Activated gamma-delta T cell (primary cell): ENCODE measurements around the gene LYPD6B.

Experiments used
- DNase-seq: peaks from one replicate; lab custom pipeline; 2025; lab: John Stamatoyannopoulos, UW

The LYPD6B gene

DNA sequence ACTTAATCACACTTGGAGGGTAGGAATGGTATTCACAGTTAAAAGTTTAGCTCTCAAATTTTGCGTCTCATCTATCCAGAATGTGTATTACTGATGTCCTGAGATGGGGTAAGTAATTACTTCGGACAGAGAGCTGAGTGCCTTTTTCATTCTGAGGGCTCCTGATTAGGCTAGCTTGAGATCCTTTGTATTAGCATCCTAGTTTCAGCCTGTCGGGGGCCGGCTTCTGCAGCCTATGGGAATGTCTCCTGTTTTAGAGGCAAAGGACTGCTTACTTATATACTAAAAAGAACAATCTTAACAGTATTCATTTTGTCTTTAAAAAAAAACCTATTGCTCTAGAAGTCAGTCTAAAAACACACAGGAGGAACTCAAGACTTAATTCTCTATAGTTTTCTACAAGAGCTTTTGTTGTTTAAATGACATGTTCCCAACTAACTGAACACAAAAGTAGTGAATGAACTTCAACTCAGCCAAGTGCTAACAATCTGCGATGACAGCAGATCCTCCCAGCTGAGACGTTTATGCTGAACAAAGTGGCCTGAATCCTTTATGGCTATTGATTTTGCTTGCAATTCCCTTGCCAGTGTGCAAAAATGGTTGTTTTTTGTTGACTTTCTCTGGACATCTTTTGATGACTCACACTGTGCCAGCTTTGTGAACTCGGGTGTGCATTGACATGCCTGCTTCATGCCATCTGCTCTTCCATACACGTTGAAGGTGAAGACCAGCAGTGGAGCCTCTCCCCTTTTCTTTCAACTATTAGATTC is 118.7 kb downstream of the LYPD6B start:
- no peak for DNase-seq

DNA sequence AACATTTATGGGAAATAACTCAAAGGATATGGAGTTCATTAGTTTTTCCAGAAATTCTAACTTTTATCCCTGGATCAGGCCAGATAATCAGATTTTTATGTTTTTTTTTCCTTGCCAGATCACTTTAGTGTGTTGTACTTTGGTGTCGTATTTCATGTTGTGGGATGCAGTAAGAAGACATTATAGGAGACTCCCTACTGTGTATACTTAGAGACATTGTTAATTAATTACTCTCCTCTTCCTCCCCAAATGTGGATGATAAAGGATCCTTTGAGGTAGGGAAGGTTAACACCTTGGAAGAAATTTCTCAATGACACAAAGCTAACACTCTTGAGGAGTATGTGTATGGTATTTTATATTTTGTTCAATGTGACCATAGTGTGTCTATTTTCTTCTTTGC is 120.5 kb downstream of the LYPD6B start:
- no peak for DNase-seq

DNA sequence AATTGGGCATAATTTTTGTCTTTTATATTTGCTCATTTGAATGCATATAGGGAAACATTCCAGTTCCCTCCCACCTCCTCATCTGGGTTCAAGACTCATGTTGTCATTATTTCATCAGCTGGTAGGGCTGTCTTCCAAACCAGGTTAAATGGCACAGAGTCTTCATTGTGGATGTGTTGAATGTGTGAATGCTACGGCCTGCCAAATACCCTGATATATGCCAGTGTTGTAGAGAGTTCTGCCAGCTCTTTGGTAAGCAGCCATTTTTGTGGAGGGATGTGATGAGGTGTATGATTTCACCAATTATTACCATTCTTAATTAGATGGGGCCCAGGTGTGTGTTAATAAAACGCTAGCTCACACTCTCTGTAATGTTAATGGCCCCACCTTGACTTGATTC is 121.7 kb downstream of the LYPD6B start:
- no peak for DNase-seq

DNA sequence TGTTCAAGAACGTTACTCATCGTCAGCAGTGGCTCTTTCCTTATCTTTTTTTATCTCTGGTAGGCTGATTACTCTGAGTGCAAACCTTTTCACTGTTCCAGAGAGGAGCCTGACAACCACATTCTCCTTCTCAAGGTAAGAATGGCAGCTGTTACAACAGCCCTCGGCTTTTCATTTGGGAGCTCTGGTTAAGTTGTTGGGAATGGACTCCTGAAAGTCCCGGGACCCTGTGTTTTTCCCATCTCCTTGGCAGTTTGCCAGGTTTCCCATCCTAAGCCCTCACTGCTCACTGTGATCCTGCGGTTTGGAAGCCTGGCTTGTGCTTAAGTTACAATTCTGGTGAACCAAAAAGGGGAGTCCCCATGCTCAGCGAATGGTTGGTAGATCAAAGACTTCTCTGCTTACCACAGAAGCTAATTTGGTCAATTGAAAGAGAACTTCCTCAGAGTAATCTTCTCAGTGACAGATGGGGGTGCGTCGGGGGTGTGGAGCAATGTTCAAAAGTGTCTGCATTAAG is 122.3 kb downstream of the LYPD6B start:
- DNase-seq: no peak

DNA sequence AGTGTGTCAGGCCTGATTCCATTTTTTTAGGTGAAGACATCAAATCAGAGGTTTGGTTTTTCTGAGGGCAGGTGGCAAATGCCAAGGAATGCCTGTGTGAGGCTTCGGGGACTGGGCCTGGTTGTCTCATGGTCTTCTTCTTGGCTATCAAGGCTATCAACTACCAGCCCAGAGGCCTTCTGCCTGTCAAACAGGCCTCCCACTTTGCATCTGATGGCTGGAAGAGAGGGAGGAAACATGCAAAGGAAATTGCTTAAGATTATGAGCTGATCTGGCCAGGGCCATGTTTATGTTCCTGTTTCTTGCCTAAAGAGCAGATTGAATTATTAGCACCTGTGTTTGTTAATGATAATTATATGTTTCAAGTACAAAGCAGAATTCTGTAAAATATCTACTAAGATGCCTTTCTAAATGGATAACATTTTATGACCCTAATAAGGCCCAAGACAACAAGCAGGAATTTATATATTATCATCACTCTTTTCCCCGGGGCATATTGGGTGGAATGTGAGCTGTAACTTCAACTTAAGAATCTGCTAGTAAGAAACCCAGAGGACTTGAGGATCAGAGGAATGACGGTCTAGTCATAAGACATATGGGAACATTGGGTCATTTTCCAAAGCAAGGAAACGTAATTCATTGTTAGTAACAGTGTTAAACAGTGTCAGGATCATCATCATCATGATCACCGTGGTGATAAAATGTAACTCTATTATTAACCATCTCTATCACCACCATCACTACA is 123.2 kb downstream of the LYPD6B start:
- DNase-seq: no peak

DNA sequence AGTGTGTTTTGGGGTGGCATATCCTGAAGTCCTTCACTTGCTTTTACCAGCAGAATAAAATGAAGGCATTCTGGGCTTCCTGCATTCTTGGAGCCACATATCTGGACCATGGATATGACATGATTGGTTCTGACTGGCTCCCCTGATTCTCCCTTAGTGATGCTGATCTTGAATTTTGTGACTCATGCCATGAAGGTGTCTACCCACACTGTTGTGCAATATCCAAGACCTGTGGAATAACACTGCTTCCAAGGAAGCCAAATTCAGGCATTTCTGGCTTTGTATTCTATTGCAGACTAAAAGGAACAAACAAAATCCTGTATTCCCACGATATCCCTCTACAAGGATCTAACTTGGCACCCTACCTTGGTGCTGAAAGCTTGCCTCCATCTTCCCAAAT is 125.8 kb downstream of the LYPD6B start:
- DNase-seq: no peak

DNA sequence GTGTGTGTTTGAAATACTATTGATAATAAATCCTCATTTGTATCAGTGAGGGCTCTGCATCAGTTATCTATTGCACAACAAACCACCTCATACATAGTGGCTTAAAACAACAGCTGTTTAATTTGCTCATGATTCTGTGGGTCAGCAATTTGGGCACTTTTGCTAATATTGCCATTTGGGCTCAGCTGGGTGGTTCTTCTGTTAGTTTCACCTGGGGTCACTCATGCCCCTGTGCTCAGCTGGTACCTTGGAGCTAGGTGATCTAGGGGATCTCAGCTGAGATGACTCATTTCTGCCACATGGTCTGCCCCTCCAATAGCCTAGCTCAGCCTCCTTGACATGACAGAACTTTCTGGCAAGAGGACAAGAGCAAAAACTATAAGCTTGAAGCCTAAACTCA is 126.3 kb downstream of the LYPD6B start:
- DNase-seq: no peak

DNA sequence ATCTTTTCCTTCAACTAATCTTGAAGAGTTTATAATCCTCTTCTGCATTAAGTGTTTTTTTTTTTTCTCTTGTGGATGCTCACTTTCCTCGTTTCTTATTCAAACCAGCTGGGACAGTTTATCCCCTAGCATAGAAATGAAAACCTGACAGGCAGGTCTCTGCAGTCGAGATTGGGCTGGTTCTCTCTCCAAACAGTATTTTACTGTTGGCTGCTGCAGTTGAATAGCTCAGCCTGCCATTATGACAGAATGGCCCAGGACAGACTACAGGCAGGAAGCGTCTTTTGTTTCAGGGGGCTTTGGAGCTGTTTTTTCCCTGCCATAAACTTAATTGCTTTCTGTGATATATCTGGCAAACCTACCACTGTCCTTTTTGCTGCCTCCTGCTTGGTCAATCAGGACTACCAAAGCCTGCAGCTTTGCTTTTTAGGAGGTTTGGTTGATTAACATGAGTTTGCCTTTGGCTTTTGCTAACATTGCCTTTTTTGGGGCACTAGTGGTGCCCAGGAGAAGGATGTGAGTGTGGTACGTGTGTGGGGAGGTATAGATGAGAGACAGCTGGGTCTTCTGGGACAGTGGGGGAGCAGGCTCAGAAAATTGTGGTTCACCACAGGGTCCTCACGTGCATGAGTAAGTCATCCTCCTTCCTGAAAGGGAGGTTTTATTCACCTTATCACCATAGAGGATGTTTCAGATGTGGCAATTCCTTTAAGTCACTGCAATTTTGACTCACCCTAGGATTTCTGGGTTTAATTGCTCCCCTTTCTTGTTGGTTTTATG is 128.7 kb downstream of the LYPD6B start:
- no peak for DNase-seq

DNA sequence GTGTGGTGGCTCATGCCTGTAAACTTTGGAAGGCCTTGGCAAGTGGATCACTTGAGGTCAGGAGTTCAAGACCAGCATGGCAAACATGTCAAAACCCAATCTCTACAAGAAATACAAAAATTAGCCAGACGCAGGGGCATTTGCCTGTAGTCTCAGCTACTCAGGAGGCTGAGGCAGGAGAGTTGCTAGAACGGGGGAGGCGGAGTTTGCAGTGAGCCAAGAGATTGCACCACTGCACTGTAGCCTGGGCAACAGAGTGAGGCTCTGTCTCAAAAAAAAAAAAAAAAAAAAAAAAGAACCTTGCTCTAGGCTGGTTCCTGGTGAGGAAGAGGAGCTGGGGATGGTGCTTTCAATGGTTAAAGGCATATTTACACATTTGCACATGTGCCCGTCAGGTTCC is 129.4 kb downstream of the LYPD6B start:
- no peak for DNase-seq

DNA sequence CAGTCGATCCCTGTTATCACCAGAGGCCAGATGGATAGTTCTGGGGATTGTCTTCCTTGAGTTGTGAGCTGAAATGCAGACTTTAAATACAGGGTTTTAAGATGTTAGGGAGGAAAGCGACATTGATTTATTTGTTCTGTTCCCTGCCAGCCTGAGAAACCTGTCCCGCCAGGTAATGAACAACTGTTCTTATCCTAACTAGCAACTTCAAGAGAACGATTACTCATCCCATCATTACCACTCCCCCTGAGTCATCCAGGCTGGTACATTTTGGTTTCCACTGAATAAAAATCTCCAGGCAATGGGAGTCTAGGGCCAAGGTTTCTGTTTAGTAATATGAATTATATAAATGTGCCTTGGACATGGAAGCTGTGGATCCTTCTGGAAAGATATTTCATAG is 131.2 kb downstream of the LYPD6B start:
- DNase-seq: no peak

DNA sequence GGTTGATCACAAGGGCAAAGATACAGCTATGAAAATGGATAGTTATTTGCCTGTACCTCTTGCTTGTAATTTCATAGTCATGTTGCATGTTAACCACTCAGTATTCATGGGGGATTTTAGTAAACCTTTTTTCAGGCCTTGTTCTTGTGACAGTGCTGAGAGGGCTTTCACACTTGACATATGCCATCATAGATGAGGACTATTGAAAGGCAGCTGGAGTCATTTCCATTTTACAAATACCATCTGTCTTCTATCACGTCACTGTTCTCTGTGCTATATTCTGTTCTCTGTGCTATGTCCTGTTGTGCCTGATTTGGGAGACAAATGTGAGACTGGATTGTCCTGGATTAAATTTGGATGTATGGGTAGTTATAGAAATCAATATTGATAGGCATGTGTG is 131.7 kb downstream of the LYPD6B start:
- no peak for DNase-seq

DNA sequence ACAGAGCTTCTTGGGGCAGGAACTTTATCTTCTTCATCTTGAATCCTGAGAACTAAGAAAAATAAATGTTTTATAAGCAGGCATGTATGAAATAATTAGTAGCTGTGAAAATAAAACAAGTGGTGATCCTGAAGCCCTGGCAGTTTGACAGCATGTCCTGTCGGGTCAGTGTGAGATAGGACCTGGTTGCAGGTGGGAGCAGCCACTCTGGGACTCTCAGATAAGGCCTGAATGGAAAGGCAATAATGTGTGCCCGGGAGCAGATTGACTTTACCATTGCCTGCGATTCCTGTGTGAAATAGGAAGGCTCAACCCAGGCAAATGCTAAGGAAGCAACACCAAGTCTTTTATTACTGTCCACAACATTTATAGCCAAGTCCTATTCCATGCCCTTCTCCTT is 132.4 kb downstream of the LYPD6B start:
- DNase-seq: no peak

DNA sequence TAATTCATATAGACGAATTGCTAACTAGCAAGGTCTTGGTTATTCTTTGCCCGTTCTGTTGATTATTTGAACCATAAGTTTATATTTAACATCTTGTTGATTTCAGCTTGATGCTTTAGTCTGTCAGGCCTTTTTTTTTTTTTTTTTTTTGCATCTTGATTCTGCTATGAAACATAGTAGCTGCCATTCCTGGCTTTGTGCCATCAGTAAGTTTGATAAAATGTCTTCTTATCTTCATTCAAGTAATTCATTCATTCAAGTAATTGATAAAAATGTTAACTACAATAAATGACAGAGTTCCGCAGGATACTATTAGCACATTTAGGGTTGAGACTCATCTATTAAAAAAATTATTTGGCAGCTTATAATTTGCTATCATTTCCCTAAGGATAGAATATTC is 134.7 kb downstream of the LYPD6B start:
- no peak for DNase-seq

DNA sequence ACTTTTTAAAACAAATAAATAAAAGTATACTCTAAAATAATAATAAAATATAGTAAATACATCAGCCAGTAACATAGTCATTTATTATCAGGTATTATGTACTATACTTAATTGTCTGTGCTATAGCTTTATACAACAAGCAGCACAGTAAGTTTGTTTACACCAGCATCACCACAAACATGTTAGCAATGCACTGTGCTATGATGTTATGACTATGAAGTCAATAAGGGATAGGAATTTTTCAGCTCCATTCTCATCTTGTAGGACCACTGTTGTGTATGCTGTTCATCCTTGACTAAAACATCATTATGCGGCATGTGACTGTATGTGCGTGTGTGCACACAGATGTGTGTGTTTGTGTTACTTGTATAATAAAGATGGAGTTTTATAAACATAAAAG is 137.5 kb downstream of the LYPD6B start:
- DNase-seq: no peak

DNA sequence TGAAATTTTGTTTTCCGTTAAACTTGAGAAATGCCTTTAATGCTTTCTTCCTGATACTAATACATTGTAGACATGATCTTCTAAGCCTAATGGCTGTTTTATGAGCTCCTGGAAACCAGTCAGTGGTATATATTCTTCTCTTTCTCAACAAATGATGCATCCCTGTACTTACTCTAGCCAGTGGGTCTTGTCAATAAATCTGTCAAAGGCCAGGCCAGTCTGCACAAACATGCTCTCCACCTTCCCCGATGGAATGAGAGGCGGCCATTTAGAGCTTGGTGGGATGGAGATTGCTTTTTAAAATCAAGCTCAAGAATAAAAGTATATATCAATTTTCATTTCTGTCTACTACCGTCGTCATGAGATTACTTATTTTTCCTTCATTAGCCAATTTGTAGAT is 140.1 kb downstream of the LYPD6B start:
- DNase-seq: no peak

DNA sequence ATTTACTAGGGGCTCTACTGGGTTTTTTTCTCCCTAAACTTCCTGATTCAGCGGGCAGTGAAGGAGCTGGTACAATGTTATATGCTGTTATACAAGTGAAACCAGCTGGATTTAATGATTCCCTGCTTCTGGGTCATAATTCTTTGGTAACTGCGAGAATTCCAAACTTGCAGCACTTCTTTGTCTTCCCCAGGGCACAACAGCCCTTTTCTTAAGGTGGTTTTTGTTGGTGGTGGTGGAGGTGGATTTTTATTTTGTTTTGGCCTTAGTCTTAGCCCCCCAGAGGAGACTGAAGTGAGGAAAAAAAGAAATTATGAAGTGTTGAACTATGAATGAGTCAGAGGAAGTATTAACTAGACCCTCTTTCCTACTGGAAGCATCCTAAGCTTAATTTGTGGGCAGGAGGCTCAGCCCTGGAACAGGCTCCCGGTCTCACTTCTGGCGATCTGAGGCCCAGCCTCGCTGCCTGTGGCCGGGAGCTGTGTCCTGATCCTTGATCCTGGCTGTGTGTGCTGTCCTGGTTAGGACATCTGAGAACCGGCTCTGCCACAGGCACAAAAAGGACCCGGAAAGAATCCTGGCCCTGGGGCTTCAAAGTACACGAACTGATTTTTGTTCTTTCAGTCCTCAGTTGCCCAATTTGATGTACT is 141.9 kb downstream of the LYPD6B start:
- DNase-seq: no peak

DNA sequence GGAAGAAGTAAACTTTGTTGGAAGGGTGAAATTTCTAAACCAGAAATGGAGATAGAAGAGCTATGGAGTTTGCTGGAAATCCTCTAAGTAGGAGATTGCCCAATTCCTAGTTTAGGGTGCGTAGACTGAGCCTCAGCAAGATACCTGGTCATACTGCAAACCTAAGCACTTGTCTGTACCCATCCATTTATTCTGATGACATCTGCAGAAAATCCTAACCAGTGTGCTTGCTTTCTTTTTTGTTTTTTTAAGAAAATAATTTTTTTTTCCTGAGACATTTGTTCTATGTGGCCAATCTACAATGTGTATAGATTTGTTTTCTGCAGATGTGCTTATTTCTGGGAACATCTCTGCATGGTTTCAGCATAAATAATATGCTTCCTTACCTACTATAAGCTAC is 144.7 kb downstream of the LYPD6B start:
- no peak for DNase-seq

DNA sequence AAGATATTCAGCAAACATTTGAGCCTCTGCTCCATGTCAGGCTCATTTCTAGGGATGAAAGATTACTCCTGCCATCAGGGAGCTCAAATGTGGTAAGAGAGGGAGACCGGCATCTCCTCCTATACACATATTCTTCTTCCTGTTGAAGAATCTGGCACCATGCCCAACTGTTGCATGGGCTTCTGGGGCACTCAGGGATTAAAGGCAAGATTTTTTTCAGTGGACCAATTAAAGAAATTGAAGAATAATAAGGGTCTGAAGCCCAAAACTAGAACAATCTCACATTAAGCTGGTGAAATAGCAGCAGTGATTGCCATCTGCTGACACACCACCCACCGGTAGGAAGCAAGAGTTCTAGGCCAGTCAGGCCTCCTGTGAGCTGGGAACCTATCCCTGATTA is 146.5 kb downstream of the LYPD6B start:
- no peak for DNase-seq

DNA sequence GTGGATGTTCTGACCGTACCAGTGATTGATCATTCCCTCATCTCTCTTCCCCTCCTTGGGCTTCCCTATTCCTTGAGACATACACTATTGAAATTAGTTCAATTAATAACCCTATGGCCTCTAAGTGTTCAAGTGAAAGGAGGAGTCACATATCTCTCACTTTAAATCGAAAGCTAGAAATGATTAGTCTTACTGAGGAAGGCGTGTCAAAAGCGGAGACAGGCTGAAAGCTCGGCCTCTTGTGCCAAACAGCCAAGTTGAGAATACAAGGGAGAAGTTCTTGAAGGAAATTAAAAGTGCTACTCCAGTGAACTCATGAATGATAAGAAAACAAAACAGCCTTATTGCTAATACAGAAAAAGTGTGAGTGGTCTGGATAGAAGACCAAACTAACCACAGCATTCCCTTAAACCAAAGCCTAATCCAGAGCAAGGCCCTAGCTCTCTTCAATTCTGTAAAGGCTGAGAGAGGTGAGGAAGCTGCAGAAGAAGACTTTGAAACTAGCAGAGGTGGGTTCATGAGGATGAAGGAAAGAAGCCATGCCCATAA is 147.5 kb downstream of the LYPD6B start:
- DNase-seq: no peak

DNA sequence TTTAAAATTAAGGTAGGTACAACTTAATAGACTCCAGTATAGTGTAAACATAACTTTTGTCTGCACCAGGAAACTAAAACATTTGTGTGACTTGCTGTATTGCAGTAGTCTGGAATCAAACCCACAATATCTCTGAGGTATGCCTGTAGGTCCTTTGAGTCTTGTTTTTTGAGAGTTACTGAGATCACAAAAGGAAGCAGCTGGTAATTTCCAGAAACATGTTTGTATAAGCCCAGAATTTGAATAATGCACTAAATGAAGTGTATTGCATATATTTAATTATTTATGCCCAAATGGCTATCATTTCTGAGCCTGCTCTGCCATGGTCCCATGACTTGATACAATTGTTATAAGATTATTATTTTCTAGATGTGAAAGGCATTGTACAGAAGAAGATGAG is 148.6 kb downstream of the LYPD6B start:
- DNase-seq: no peak

DNA sequence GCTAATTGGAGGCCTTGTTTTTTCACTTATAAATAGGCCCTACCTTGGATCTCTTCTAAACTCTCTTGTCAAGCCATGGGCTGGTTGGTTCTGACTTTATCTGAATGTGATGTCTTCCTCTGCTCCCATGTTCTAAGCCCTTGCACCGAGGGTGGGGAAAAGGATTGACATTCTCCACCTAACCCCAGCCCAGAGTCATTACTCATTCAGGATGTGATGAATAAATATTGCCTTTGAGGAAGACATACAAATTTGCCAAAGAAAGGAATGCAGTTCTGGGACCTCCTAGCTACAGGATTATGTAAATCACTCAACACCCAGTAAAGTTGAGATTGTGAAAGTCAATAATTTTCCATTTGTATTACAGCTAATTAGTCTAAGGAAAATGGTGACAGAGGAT is 149.8 kb downstream of the LYPD6B start:
- DNase-seq: no peak

DNA sequence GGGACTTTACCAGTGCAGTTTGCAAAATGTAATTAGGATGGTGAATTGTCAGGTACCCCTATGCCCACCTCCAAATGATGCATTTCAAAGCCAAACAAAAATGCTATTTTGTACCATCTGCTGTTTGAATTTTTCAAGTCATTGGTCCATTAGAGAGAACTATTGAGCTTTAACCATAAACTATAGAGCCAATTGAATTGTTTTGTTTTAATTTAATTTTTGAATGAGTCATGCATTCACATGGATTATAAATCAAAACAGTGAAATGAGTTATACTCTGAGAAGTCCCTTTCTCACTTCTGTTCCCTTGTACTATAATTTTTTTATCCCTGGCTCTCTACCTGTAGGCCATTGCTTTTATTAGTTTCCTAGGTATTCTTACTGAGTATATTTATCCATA is 151.3 kb downstream of the LYPD6B start:
- DNase-seq: no peak
